ENCODE results near the gene HOXA5.

GRCh38 chr7:27139334-27140125 is 4.0 kb downstream of the HOXA5 start:
- TF ChIP-seq CTCF (IDR thresholded peaks at IDR 0.05) (no peak), POLR2A (IDR thresholded peaks at IDR 0.05) (no peak)

Measured in heart left ventricle (tissue), 13 donors.